ENCODE results near the gene NLRC4. TPM values are rescaled to one million over a fixed set of nuclear protein-coding genes. Genes with fewer than 3 reads are reported as not detected.
"Not testable (repeated sequence)": the region's sequence is repeated elsewhere in the genome, so short reads cannot be mapped to it uniquely, and the experiment has no call there.

NLRC4 gene
- total and polyA plus RNA-seq, 8 donors: 0.80 to 21.9 (median 1.4) TPM

GRCh38 chr2:32277363-32277673, 12.6 kb upstream of the NLRC4 start:
- ATAC-seq (no peak), DNase-seq (no peak)
- H3K4me1 ChIP-seq: peaks cover 3 to 36% of the 10 kb centered on the region in 2 donors
- no peak for TF ChIP-seq CTCF (IDR thresholded peaks at IDR 0.05)
- no peaks in the 10 kb centered on the region for H3K27me3 ChIP-seq
- peak overlapping the region; percentile 99 to 100 for H3K4me3 ChIP-seq
- H3K9me3 ChIP-seq: no peaks in the 10 kb centered on the region
- H3K36me3 ChIP-seq: peaks cover 0 to 7% of the 10 kb centered on the region in 2 donors
- H3K27ac ChIP-seq: peak overlapping the region; percentile 79 to 91
- intact Hi-C loops (cut with DNase I): no loop called here

- intact Hi-C loops (cut with DNase I); H3K27ac ChIP-seq; ATAC-seq; H3K9me3 ChIP-seq; DNase-seq; H3K4me3 ChIP-seq; H3K36me3 ChIP-seq; H3K27me3 ChIP-seq: not testable (repeated sequence)
- peaks cover 3 to 31% of the 10 kb centered on the region in 2 donors for H3K4me1 ChIP-seq
Measured at GRCh38 chr2:32275790-32276189, 11.1 kb upstream of the NLRC4 start.

GRCh38 chr2:32274289-32274688, 9.6 kb upstream of the NLRC4 start:
- no peak for DNase-seq
- H3K27me3 ChIP-seq: peaks cover 0 to 7% of the 10 kb centered on the region in 2 donors
- no peak for ATAC-seq
- TF ChIP-seq CTCF (IDR thresholded peaks at IDR 0.05): no peak
- no peak overlapping the region for H3K27ac ChIP-seq
- peaks cover 3 to 16% of the 10 kb centered on the region in 2 donors for H3K4me1 ChIP-seq
- H3K9me3 ChIP-seq: no peaks in the 10 kb centered on the region
- no peaks in the 10 kb centered on the region for H3K36me3 ChIP-seq
- intact Hi-C loops (cut with DNase I): no loop called here
- no peak overlapping the region for H3K4me3 ChIP-seq

- no peak for DNase-seq
- ATAC-seq: no peak
- intact Hi-C loops (cut with DNase I): no loop called here
- H3K27ac ChIP-seq: no peak overlapping the region
- H3K36me3 ChIP-seq: no peaks in the 10 kb centered on the region
- peaks cover 0 to 10% of the 10 kb centered on the region in 2 donors for H3K27me3 ChIP-seq
- TF ChIP-seq CTCF (IDR thresholded peaks at IDR 0.05): no peak
- H3K9me3 ChIP-seq: no peaks in the 10 kb centered on the region
- peaks cover 2 to 6% of the 10 kb centered on the region in 2 donors for H3K4me1 ChIP-seq
- no peak overlapping the region for H3K4me3 ChIP-seq
Measured at GRCh38 chr2:32272279-32272678, 7.6 kb upstream of the NLRC4 start.

- DNase-seq (no peak), ATAC-seq (no peak)
- H3K4me1 ChIP-seq: peaks cover 0 to 4% of the 10 kb centered on the region in 2 donors
- no peak for TF ChIP-seq CTCF (IDR thresholded peaks at IDR 0.05)
- H3K36me3 ChIP-seq: no peaks in the 10 kb centered on the region
- H3K27ac ChIP-seq: no peak overlapping the region
- intact Hi-C loops (cut with DNase I): no loop called here
- H3K9me3 ChIP-seq: no peaks in the 10 kb centered on the region
- H3K27me3 ChIP-seq: peaks cover 0 to 10% of the 10 kb centered on the region in 2 donors
- H3K4me3 ChIP-seq: no peak overlapping the region
Measured at GRCh38 chr2:32271063-32271462, 6.4 kb upstream of the NLRC4 start.

GRCh38 chr2:32262105-32262504, 2.6 kb downstream of the NLRC4 start:
- peak overlapping the region in 1 of 2 donors; percentile 42 for H3K4me3 ChIP-seq
- intact Hi-C loops (cut with DNase I): no loop called here
- DNase-seq: no peak
- H3K9me3 ChIP-seq: no peaks in the 10 kb centered on the region
- H3K27ac ChIP-seq: peak overlapping the region; percentile 19 to 95
- H3K4me1 ChIP-seq: peaks cover 0 to 24% of the 10 kb centered on the region in 2 donors
- TF ChIP-seq CTCF (IDR thresholded peaks at IDR 0.05): no peak
- no peaks in the 10 kb centered on the region for H3K27me3 ChIP-seq
- peaks cover 0 to 14% of the 10 kb centered on the region in 2 donors for H3K36me3 ChIP-seq
- ATAC-seq: peak; percentile 73
